HEK293T (cell line): ENCODE data around the gene SLC18B1.

Source experiments
- ARNT ChIP-seq: fragments of 450-650 bp; IDR thresholded peaks from 2 replicates; pipeline ENCODE4 v1.6.1; 2017; ENCODE audit warnings: mild to moderate bottlenecking
- BHLHE40 ChIP-seq: fragments of 450-650 bp; IDR thresholded peaks from 2 replicates; pipeline ENCODE4 v1.6.1; 2016; ENCODE audit warnings: mild to moderate bottlenecking, moderate library complexity, borderline replicate concordance
- CTBP1 ChIP-seq: fragments of 450-650 bp; IDR thresholded peaks from 2 replicates; pipeline ENCODE4 v1.6.1; 2016; ENCODE audit warnings: borderline replicate concordance
- FOXA1 ChIP-seq: fragments of 450-650 bp; IDR thresholded peaks from 2 replicates; pipeline ENCODE4 v1.6.1; 2016; ENCODE audit warnings: mild to moderate bottlenecking
- FOXK2 ChIP-seq: fragments of 450-650 bp; IDR thresholded peaks from 2 replicates; pipeline ENCODE4 v1.6.1; 2016; ENCODE audit warnings: mild to moderate bottlenecking
- HDGF ChIP-seq: fragments of 450-650 bp; IDR thresholded peaks from 2 replicates; pipeline ENCODE4 v1.6.1; 2017; ENCODE audit warnings: antibody characterized with exemption, borderline replicate concordance
- PKNOX1 ChIP-seq: fragments of 450-650 bp; IDR thresholded peaks from 2 replicates; pipeline ENCODE4 v1.6.1; 2016
- SP1 ChIP-seq: fragments of 450-650 bp; IDR thresholded peaks from 2 replicates; pipeline ENCODE4 v1.6.1; 2017
- SUZ12 ChIP-seq: fragments of 450-650 bp; IDR thresholded peaks from 2 replicates; pipeline ENCODE4 v1.6.1; 2016; ENCODE audit warnings: mild to moderate bottlenecking
- TARDBP ChIP-seq: fragments of 450-650 bp; IDR thresholded peaks from 2 replicates; pipeline ENCODE4 v1.6.1; 2016

- TF ChIP-seq SP1 (no peak), FOXA1 (no peak), FOXK2 (no peak), SUZ12 (no peak), TARDBP (no peak), BHLHE40 (no peak), PKNOX1 (no peak), ARNT (no peak), CTBP1 (no peak), HDGF (no peak)
Measured at GRCh38 chr6:132726608-132726975, 71.8 kb downstream of the SLC18B1 start.
